PFSK-1 (cell line): ENCODE results near the gene CACNG1.

ENCODE experiments used
- FOXP2 ChIP-seq: optimal IDR thresholded peaks from 2 replicates; pipeline ENCODE3; 2011; ENCODE audit warnings: borderline replicate concordance, control low read depth, inconsistent platforms; ENCODE audit not compliant: insufficient read depth; ENCODE audit errors: extremely low read length, extremely low read depth
- POLR2AphosphoS5 ChIP-seq: IDR thresholded peaks from 2 replicates; pipeline ENCODE4 v1.6.1; 2012; ENCODE audit warnings: low read depth, mild to moderate bottlenecking, control low read depth, low read length, moderate library complexity
- TF ChIP-seq, protein P1 (sequence below), 2 experiments: IDR thresholded peaks; 2 replicates each; pipeline versions ENCODE4 v1.6.1 to v1.8.0; 2011 to 2012; ENCODE audit warnings: low read depth in 2 of 2, low read length in 2 of 2, control low read depth in 1 of 2, inconsistent platforms in 1 of 2, mild to moderate bottlenecking in 1 of 2, moderate library complexity in 1 of 2; ENCODE audit not compliant: insufficient read depth in 1 of 2

GRCh38 chr17:67050471-67051154 is 6.3 kb downstream of the CACNG1 start:
- TF ChIP-seq POLR2AphosphoS5 (no peak), FOXP2 (no peak)
- TF ChIP-seq, protein P1, sequence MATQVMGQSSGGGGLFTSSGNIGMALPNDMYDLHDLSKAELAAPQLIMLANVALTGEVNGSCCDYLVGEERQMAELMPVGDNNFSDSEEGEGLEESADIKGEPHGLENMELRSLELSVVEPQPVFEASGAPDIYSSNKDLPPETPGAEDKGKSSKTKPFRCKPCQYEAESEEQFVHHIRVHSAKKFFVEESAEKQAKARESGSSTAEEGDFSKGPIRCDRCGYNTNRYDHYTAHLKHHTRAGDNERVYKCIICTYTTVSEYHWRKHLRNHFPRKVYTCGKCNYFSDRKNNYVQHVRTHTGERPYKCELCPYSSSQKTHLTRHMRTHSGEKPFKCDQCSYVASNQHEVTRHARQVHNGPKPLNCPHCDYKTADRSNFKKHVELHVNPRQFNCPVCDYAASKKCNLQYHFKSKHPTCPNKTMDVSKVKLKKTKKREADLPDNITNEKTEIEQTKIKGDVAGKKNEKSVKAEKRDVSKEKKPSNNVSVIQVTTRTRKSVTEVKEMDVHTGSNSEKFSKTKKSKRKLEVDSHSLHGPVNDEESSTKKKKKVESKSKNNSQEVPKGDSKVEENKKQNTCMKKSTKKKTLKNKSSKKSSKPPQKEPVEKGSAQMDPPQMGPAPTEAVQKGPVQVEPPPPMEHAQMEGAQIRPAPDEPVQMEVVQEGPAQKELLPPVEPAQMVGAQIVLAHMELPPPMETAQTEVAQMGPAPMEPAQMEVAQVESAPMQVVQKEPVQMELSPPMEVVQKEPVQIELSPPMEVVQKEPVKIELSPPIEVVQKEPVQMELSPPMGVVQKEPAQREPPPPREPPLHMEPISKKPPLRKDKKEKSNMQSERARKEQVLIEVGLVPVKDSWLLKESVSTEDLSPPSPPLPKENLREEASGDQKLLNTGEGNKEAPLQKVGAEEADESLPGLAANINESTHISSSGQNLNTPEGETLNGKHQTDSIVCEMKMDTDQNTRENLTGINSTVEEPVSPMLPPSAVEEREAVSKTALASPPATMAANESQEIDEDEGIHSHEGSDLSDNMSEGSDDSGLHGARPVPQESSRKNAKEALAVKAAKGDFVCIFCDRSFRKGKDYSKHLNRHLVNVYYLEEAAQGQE (IDR thresholded peaks at IDR 0.05; ENCODE audit: insufficient read depth in 1 of 2, low read depth in 2 of 2, low read length in 2 of 2) = no peak
